GM18909 (cell line): ENCODE results near the gene AP2S1.
"Not testable (repeated sequence)": the region's sequence is repeated elsewhere in the genome, so short reads cannot be mapped to it uniquely, and the experiment has no call there.

Experiments used
- ATAC-seq: cut with Tn5 transposase; IDR thresholded peaks from one replicate; pipeline ENCODE4 v1.9.1; 2021; ENCODE audit warnings: mild to moderate bottlenecking; ENCODE audit not compliant: unreplicated experiment, poor library complexity

Gene AP2S1

DNA sequence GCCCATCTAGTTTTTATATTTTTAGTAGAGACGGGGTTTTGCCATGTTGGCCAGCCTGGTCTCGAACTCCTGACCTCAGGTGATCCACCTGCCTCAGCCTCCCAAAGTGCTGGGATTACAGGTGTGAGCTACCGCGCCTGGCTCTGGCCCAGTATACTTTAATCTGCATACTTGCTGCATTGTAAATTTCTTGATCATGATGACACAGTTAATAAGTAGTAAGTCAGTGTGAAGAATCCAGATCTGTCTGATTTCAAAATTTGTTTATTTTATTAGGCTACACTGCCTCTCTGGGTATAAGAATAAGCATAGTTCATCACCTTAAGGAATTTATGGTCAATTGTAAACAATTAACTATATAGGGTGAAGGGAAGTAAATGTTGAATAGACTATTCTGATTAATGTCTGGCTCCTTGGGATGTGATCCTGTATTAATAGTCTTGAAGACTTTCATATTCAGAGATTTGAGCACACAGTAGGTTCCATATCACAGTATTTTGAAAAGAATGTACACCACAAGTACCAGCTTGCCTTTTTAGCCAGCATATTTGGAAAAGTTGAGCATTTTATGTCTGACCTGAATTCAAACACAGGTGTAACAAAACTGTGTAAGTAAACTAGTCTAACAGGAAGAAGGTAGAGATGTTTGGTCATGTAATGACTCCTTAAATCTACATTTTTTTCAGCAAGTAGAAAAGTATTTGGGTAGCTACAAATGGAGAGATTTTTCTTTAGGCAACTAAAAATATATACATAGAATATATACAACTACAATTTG lies 17.6 kb upstream of the AP2S1 start:
- no peak for ATAC-seq

DNA sequence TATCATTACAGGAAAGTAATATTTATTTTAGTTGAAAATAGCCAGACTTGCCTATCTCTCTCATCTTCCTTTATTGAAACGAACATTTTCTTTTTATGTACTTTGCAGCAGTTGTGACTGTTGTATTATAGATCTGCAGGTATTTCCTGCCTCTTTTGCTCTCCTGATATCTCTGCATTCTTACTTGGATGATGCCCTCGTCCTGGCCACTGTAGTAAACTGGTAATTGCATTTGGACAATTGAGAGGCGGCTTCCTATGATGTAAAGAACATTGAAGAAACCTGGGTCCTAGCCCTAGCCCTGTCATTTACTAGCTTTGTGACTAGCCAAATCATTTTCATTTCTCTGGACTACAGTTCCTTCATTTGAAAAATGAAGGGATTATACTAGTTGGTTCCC lies 16.5 kb upstream of the AP2S1 start:
- ATAC-seq, result no peak

DNA sequence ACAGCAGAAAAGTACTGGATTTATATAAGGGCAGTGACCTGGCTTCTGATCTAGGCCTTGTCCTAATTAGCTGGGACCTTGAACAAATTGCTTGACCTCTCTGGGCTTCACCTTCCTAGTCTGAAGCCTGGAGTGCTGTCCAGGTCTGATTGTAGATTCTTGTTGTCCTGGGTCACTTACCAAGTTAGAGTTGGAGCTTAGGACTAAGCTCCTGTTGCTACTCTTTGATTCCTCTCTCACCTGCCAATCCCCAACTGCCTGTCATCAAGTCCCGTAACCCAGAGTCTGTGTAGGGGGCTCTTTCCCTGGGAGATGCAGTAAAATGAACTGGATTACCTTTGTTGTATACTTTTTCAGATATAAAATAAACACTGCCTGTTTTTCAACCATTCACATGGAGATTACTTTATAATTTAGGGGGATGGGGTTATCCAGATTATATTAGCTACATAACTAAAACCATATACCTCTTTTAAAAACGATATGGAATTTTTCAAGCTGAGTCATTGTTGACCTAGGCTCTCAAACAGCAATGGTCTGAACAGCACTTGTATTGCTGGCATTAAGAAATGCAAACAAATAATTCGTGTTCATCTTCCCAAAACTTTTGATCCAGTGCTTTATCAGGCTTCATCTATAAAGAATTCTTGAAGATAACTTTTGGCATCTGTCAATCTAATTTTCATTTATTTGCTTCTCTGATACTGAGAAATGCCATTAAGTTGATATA lies 15.9 kb upstream of the AP2S1 start:
- no peak for ATAC-seq

DNA sequence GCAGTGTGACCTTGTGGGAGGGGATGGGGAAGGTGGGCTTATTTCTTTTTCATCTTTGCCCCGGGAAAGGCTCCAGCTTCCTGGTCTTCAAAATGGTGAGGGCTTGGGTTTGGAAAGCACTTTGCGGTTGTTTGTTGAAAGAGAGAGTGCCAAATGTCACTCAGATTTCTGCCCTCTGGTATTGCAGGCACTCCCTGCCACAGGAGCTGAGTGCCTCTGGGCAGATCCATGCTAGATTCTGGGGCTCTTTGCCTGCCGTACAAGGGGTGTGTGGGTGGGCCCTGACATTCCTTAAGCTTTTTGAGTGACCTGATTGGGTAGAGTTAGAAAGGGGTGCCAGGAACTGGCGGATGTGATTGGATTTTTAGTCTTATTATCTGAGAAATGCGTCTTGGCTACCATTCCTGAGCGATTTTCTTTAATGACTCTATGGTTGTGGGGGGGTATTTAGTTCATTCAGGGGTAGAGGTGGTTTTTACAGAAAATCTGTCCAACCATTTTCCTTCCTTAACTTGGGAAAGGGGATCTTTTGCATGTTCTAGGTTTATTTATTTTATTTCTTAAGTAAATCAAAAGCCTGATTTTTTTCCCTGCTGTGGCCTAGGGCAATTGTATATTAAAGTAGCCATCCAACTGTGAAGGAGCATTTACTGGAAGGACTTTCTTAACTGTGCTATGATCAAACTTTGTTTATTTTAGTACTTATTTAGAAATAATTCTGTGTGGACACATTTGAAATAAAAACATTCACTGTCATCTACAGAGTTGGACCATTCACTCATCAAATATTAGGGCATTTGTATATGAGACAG lies 13.4 kb upstream of the AP2S1 start:
- no peak for ATAC-seq

DNA sequence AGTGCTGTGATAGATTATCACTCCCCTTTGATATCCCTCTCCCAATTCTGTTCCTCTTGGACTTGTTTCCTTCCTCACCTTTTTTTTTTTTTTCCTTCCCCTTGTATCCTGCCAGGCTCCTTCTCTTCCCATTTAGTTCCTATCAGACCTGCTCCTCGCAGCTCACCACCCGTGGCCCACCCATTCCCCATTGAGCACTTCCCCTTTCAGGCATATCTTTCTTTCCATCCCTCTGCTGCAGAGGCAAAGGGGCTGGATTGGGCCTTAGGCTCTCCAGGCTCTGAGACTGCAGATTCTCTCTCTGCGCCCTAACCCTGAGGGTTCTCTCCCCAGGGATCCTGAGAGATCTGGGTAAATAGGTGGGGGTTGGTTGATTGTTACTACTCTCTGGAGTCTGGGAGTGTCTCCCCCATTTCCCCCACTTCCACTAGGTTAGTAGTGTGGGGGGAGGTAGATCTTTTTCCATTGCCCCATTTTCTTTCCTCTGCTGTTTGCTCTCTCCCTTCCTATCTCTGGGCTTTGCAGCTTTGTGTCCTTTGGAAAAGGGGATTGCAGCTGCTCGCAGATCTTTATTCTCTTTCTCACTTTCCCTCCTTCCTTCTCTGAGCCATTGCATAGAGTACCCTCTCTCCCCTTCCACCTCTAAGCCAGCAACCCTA lies 12.5 kb upstream of the AP2S1 start:
- ATAC-seq, result no peak

DNA sequence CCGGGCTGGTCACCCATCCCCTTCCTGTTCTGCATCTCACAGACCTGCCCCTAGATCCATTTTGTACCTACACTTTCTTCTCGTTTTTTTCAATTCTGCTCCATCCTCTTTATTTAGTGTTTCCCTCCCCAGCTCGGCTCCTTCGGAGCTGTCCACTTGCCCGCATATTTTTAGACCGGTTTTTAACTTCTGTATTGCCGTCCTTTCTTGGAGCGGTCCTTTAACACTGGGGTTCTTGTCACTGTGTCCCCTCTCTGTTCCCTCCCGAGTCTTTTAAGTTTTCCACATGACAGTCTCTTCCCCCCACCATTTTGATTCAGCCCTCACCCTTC lies 11.8 kb upstream of the AP2S1 start:
- ATAC-seq, result no peak

DNA sequence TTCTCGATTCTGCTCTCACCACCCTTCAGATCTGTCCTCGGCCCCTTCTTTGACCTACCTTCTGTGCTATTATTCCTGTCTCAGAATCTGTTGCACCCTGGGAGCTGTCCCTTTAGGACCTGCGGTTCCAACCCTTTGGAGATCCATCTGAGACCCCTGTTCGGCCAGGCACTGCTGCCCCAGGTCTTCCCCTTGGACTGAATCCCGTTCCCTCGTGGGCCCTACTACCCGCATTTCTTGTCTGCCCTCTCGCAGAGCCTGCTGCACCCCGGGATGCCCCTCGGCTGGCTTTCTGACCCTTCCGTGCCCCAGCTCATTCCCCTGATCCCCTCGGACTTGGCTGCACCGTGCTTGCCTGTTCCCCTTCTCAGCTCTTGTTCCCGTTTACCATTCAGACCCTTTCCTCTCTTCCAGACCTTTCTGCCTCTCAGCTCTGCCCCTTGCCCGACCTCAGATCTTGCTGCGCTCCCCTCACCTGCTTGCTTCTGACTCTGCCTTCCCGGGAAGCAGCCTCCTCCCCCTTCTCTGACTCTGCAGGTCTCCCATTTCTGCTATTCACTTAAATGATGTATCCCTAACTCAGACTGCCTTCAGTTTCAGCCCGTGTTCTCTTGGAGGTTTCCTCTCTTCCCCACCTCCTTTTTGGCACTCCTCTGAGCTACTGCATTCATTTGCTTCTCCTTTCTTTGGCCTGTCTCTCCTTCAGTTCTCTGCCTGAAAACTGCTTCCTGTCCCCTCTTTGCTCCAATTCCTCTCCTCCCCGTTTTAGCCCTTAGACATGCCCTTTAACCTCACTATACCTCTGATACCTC lies 11.3 kb upstream of the AP2S1 start:
- ATAC-seq, result no peak

DNA sequence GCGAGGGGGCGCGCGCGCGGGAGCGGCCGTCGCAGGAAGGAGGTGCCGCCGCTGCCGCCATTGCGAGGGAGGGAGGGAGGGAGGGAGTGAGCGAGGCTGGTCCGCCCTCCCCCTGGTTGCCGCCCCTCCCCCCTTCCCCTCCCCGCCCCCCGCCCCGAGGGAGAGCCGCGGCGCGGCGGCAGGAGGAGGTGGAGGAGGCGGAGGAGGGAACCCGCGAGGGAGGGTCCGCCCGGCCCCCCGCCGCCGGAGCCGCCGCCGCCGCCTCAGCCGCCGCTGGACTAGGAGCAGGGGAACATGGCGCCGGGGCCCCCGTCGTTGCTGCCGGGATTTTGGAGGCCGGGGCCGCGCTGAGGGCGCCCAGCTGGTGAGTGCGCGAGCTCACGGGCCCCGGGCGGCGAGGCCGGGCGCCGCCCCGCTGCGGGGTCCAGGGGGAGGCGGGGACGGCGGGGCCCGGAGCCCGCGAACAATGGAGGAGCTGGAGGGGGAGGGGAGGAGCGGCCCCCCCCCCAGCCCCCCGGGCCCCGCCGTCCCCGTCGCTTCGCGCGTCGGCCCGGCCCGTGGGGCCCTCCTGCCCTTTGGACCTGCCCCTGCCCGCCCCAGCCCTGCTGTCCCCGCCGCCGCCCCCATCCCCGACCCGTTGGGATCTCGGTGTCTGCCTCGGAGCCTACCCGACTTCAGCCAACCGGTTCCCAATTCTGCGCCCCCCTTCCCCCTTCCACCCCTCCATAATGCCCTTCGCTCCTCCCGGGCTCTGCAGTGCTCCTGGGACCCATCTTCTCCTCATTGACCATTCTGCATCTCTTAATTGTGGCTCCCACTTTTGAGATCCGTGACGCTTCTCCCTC lies 10.4 kb upstream of the AP2S1 start, which contains the start of gene ARHGAP35:
TSS of gene ARHGAP35 (plus strand) at position 152 of the 845 bp plus-strand sequence. CDS start 57,679 bp downstream, outside the sequence.
- no peak for ATAC-seq

DNA sequence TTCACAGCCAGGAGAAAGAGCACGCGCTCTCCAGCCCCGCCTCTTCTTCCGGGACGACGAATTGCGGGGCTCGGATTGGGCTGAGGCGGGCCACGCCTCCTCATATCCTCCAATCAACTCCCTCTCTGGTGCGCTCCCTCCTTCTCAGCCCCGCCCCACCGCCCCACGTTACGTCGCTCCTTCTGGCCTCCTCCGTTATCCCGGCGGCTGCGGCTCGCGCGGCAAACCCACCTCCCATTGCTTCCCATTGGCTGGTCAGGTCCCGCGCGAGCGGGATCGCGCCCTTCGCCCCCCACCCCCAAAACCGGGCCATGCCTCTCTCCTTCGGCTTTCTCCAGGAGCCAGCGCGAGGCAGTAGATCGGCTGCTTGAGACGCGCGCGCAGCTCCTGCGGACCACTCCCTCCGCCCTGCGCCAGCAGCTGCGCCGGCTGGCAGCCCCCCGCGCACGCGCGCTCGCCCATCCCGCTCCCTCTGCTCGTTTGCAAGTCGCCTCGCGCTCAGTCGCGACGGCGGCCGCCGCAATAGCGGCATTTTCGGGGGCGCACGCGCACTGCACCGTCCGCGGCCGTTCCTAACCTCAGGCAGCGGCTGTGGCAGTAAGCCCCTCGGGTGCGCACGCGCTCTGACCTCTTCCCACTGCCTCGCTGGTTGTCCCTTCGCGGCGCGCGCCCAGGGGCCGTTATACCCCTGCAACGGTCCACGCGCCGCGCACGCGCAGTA lies 9.6 kb upstream of the AP2S1 start:
- peak; percentile 81 for ATAC-seq

DNA sequence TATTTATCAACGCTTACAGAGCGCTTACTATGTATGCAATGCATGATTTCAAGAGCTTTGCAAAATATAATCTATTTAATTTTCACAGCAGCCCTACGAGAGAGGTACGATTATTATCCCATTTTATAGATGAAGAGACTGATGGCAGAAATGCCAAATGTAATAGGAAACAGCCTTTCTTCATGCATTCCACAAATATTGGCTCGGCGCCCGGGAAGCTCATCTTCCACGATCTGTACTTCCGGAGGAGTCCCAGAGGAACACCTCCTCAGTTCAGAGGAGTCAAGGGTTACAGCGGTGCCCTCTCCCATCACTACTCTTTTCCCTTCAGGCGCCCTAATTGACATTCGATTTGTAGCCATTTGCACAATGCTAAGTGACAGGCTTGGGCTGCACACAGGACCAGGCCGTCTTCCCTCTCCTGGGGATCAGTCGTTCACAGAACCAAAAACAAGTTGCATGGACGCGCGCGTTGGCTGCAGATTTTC lies 9.0 kb upstream of the AP2S1 start:
- ATAC-seq, result no peak

DNA sequence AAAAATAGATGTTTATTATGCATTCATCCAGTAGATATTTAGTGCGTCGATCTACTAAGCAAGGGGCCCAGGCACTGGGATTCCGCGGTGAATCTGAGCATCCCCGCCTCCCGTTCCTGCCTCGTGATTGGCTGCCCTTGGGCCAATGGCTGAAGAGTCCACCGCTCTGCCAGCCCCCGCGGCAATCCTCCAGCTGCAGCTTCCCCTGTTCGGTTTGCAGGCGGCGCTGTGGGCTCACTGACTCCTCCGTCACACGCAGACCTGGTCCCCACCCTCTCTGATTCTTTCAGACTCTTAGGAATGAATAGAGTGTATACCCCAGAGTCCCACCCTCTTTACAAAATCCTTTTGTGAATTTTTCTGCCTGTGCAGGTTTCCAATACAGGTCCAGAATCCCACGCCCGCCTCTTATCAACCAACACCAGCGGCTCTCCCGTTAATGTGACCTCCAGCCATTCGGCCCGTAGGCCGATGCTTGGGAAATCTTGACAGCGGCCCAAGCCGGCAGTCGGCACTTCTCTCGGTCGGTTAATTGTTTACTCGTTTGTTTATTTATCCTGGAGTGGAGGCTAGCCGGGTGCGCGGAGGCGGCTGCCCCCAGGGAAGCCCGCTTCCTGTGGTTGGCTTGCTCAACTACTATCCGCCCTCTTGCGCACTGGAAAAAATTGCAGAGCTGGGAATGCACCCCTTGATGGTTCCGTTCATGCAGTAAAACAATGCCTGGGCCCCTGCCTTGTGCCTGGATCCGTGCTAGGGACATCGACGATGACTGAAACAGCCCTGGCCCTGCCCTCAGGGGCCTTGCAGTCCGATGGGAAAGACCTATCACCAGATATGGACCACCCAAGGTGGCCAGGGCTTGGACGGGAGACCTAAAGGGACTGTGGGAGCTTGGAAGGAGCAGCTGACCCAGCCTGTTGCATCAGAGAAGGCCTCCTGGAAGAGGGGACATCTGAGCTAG lies 5.7 kb upstream of the AP2S1 start:
- ATAC-seq, result peak; percentile 36

DNA sequence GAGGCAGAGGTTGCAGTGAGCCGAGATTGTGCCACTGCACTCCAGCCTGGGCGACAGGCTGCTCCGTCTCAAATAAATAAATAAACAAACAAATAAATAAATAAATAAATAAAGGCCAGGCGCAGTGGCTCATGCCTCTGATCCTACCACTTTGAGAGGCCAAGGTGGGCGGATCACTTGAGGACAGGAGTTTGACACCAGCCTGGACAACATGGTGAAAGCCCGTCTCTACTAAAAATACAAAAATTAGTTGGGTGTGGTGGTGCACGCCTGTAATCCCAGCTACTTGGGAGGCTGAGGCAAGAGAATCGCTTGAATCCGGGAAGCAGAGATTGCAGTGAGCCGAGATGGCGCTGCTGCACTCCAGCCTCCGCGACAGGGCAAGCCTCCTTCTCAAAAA lies 4.1 kb upstream of the AP2S1 start:
- not testable (repeated sequence) for ATAC-seq

DNA sequence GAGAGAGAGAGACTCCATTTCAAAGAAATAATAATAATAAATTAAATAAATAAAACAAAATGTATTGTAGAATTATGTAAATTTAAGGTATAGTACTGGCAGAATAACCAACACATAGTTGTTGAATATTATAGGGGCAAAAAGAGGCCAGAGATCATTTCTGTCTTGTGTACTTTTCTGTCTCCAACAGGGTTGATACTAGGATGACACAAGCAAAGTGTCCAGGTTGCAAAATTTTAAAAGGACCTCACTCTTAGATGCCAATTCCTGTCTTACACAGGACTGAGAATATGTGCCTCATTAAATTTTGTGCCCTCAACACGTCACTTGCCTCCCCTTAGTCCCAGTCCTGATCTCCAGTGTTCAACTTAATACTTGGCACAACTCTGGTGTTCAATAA lies 2.2 kb upstream of the AP2S1 start:
- ATAC-seq, result no peak

DNA sequence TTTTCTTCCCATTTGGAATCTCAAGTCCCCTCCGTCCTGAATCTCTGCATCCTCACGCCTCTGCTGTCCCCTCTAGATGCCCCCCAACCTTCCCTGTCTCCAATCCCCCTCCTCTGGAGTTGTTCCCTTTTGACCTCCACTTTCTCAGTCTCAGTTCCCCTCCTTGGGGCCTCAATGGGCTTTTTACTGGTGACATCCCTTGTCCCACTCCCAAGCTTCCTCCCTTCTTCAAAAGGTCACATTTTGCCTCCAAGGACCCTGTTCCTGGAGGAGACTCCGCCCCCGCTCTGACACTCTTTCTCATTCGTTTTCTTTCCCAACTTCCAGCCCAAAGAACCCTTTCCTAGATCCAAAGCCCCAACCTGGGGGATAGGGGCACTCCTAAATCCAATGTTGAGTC lies 1.0 kb downstream of the AP2S1 start:
- no peak for ATAC-seq

DNA sequence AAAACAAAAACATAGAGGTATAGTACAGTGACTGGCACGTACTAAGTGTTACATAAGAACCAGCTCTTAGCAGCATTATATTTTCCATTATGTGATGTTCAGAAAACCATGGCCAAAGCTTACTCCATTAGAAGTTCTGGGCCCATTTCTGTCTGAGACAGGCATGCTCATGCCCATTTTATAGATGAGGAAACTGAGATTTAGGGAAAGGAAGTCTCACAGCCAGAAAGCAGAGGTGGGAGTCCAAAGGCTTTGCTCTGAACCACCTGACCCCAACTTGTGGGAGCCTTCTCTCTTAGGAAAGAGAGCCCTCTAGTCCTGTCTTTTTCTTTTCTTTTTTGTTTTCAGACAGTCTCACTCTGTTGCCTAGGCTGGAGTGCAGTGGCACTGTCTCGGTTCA lies 2.3 kb downstream of the AP2S1 start:
- ATAC-seq, result no peak

DNA sequence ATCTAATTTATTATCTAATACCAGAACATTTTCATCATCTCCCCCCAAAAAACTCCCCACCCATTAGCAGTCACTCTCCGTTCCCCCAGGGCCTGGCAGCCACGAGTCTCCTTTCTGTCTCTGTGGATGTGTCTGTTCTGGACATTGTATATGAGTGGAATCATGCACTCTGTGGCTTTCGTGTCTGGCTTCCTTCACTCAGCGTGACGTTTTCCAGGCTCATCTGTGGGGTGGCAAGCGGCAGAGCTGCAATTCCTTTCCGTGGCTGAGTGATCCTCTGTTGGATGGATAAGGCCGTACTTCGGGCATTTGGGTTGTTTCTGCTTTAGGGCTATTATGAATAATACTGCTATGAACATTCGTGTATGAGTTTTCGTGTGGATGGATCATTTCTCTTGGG lies 3.1 kb downstream of the AP2S1 start:
- no peak for ATAC-seq

DNA sequence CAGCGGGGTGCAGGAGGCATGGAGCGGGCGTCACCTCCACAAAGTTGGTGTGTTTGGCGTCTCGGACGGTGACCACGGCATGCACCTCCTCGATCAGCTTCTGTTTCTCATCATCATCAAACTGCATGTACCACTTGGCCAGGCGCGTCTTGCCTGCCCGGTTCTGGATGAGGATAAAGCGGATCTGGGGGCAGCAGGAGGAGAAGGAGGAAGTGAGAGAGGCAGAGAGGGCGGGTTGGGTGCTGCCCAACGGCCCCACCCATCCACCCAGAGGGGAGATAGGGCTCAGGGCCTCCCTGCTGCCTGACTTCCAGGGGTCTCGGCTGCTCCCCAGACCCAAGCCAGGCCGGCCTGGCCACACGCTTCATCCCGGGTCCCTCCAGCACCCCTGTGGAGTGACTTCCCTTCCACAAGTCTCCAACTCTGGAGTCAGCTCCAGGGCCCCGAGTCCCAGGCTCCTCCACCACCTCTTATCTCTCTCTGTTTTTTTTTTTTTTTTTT lies 4.6 kb downstream of the AP2S1 start:
- ATAC-seq, result no peak
